ENCODE data around the gene RSPH6A. TPM values are rescaled to one million over a fixed set of nuclear protein-coding genes. Genes with fewer than 3 reads are reported as not detected.

RSPH6A gene
- polyA plus RNA-seq, 4 donors, result 0.01 to 0.07 TPM; not detected in 2

DNA sequence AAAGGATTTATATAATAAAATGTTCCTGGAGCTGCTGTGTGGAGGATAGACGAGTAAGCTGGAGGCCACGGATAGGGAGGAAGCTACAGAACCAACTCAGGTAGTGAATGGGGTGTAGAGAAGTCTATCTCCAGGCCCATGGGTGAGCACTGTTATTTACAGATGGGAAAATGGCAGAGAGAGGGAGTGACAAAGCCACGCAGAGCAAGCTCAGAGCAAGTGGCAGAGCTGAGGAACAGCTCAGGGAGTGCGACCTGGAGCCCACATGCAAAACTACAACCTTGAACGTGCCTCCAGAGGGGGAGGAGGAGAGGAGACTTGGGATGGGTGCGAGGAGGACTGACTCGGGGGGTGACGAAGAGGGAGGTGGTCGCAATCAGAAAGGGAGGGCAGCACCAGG lies 13.4 kb upstream of the RSPH6A start:
- no peaks in the 10 kb centered on the region for H3K4me1 ChIP-seq (ENCODE audit: control insufficient read depth in 3 of 3, insufficient read depth in 2 of 3, low read depth in 1 of 3, low read length in 2 of 3)
- 91 to 95% (median 92%) methylated on average over 9 of the region's 9 CpGs for WGBS, 3 donors
- H3K27me3 ChIP-seq (ENCODE audit: control insufficient read depth in 3 of 3, insufficient read depth in 3 of 3, low read length in 3 of 3), result no peaks in the 10 kb centered on the region
- DNase-seq (no peak), FAIRE-seq (no peak)
- H3K36me3 ChIP-seq (ENCODE audit: control insufficient read depth in 3 of 3, insufficient read depth in 2 of 3, low read depth in 1 of 3, low read length in 3 of 3), result peaks cover 16 to 92% (median 23%) of the 10 kb centered on the region in 3 donors
- no peaks in the 10 kb centered on the region for H3K9me3 ChIP-seq (ENCODE audit: control insufficient read depth in 2 of 2, insufficient read depth in 1 of 2, low read depth in 1 of 2, low read length in 1 of 2)
- no peak overlapping the region for H3K4me3 ChIP-seq (ENCODE audit: low read depth in 1 of 3, low read length in 3 of 3)
- H3K27ac ChIP-seq (ENCODE audit: low read depth in 1 of 3, low read length in 2 of 3), result no peak overlapping the region

DNA sequence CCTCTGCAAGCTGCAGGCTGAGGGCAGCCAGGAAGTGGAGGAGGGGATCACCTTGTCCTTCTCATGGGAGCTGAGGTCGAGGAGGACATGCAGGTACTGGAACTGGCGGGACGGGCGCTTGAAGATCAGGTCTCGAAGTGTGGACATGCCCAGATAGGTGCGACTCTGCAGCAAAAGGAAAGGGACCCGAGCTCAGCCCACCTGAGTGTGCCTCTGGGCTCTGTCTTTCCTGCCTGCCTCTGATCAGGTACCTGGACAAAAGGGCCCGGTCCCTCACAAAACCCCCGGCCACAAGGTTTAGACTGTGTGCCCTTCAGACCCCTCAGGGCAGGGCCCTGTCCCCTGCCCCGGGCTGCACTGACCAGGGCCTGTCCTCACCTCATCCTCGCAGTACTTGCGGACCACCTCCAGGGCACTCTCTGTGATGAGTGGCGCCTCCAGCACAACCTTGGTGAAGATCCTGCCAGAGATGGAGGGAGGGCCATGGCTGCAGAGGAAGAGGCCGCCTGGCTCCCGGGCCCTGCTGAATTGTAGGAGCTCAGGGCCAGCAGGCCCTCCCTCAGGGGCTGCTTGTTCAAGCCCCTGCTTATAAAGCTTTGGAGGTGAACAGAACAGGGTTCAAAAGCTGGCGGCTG lies 12.5 kb upstream of the RSPH6A start:
- DNase-seq, result no peak
- H3K36me3 ChIP-seq (ENCODE audit: control insufficient read depth in 3 of 3, insufficient read depth in 2 of 3, low read depth in 1 of 3, low read length in 3 of 3), result peaks cover 16 to 93% (median 23%) of the 10 kb centered on the region in 3 donors
- H3K27me3 ChIP-seq (ENCODE audit: control insufficient read depth in 3 of 3, insufficient read depth in 3 of 3, low read length in 3 of 3), result no peaks in the 10 kb centered on the region
- H3K4me1 ChIP-seq (ENCODE audit: control insufficient read depth in 3 of 3, insufficient read depth in 2 of 3, low read depth in 1 of 3, low read length in 2 of 3), result no peaks in the 10 kb centered on the region
- FAIRE-seq, result no peak
- no peak overlapping the region for H3K27ac ChIP-seq (ENCODE audit: low read depth in 1 of 3, low read length in 2 of 3)
- no peaks in the 10 kb centered on the region for H3K9me3 ChIP-seq (ENCODE audit: control insufficient read depth in 2 of 2, insufficient read depth in 1 of 2, low read depth in 1 of 2, low read length in 1 of 2)
- no peak overlapping the region for H3K4me3 ChIP-seq (ENCODE audit: low read depth in 1 of 3, low read length in 3 of 3)
- WGBS, 3 donors, result 92 to 94% (median 93%) methylated on average over 15 to 16 of the region's 16 CpGs

DNA sequence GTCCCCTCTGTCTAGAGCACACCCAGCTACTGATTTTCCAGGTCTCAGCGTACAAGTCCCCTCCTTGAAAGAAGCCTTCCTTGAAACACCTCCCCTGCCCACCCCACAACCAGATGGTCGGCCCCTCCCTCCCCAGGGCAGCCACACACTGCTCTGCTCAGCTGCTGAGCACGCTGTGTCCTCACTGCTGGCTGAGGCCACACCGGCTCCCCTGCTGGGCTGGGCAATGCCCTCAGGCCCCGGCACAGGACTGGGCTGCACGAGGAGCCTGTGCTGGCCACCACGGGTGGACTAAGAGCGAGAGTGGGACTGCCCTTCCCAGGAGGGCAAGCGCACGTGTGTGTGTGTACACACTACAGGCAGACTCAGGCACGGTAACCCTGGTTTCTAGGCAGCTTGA lies 11.8 kb upstream of the RSPH6A start:
- no peak for FAIRE-seq
- Histone ChIP-seq H3K4me3 (ENCODE audit: low read depth in 1 of 3, low read length in 3 of 3) (no peak overlapping the region), H3K27ac (ENCODE audit: low read depth in 1 of 3, low read length in 2 of 3) (no peak overlapping the region), H3K4me1 (ENCODE audit: control insufficient read depth in 3 of 3, insufficient read depth in 2 of 3, low read depth in 1 of 3, low read length in 2 of 3) (no peaks in the 10 kb centered on the region), H3K27me3 (ENCODE audit: control insufficient read depth in 3 of 3, insufficient read depth in 3 of 3, low read length in 3 of 3) (no peaks in the 10 kb centered on the region), H3K9me3 (ENCODE audit: control insufficient read depth in 2 of 2, insufficient read depth in 1 of 2, low read depth in 1 of 2, low read length in 1 of 2) (no peaks in the 10 kb centered on the region), H3K36me3 (ENCODE audit: control insufficient read depth in 3 of 3, insufficient read depth in 2 of 3, low read depth in 1 of 3, low read length in 3 of 3) (peaks cover 17 to 92% (median 23%) of the 10 kb centered on the region in 3 donors)
- WGBS, 3 donors, result 87 to 93% (median 90%) methylated on average over 11 of the region's 11 CpGs
- no peak for DNase-seq

DNA sequence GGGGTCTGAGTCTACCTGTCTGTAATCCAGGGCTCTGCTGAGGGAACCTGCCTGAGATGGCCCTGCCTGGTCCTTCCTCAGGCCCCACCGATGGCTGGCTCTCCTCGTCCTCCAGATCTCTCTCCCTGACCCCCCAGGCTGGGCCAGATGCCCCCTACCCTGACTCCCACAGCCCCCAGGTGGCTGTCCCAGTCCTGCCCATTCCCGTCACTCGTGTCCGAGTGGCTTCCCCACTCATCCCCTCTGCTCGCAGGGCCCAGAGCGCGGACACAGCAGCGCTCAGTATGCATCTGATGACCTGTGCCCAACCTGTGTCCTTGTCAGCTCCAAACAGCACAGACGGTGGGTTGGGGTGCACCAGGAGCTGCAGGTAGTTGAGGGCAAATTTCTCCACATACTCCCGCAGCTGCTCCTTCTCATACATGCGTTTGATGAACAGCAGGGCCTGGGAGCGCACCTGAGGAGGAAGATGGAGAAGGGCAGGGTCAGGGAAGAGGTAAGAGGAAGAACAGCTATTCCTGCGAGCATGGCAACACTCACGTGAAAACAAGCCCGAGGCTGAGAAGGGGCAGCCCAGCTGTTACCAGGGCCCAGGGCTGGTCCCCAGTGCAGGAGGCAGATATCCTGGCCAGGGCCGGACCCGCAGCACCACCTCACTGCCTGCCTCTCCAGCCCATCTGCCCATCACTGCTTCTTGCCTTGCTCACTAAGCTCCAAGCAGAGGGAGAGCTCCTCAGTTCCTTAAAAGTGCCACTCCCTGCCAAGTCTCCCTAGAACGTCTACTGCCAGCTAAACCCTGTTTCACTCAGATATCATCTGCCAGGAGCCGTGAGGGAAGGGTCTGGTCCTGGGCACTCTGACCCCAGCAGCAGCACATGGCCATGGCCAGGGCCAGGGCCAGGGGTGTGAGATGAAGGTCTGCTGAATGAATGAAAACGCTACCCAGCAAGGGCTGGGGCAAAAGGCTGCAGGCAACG lies 11.1 kb upstream of the RSPH6A start:
- WGBS, 3 donors, result 86 to 91% (median 90%) methylated on average over 21 to 22 of the region's 22 CpGs
- no peaks in the 10 kb centered on the region for H3K4me1 ChIP-seq (ENCODE audit: control insufficient read depth in 3 of 3, insufficient read depth in 2 of 3, low read depth in 1 of 3, low read length in 2 of 3)
- no peaks in the 10 kb centered on the region for H3K9me3 ChIP-seq (ENCODE audit: control insufficient read depth in 2 of 2, insufficient read depth in 1 of 2, low read depth in 1 of 2, low read length in 1 of 2)
- no peaks in the 10 kb centered on the region for H3K27me3 ChIP-seq (ENCODE audit: control insufficient read depth in 3 of 3, insufficient read depth in 3 of 3, low read length in 3 of 3)
- DNase-seq, result no peak
- FAIRE-seq, result no peak
- H3K36me3 ChIP-seq (ENCODE audit: control insufficient read depth in 3 of 3, insufficient read depth in 2 of 3, low read depth in 1 of 3, low read length in 3 of 3), result peaks cover 14 to 92% (median 20%) of the 10 kb centered on the region in 3 donors
- H3K27ac ChIP-seq (ENCODE audit: low read depth in 1 of 3, low read length in 2 of 3), result no peak overlapping the region
- H3K4me3 ChIP-seq (ENCODE audit: low read depth in 1 of 3, low read length in 3 of 3), result no peak overlapping the region

DNA sequence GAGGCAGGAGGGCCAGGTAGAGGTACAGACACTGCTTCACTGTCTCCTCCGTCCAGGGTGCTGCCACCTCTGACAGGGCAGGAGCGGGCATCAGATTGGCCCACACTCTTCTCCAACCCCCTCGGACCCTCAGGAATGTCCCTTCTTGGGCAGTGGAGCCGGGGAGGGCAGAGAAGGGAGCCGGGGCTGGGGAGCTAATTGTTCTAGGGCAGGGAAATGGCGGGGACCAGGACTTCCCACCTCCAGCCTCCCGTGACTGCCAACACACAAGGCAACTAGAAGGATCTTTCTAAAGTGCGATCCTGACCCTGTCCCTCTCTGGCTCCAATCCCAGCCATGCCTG lies 10.1 kb upstream of the RSPH6A start:
- no peaks in the 10 kb centered on the region for H3K27me3 ChIP-seq (ENCODE audit: control insufficient read depth in 3 of 3, insufficient read depth in 3 of 3, low read length in 3 of 3)
- no peaks in the 10 kb centered on the region for H3K9me3 ChIP-seq (ENCODE audit: control insufficient read depth in 2 of 2, insufficient read depth in 1 of 2, low read depth in 1 of 2, low read length in 1 of 2)
- H3K4me3 ChIP-seq (ENCODE audit: low read depth in 1 of 3, low read length in 3 of 3), result no peak overlapping the region
- peaks cover 16 to 97% (median 16%) of the 10 kb centered on the region in 3 donors for H3K36me3 ChIP-seq (ENCODE audit: control insufficient read depth in 3 of 3, insufficient read depth in 2 of 3, low read depth in 1 of 3, low read length in 3 of 3)
- DNase-seq (no peak), FAIRE-seq (no peak)
- H3K4me1 ChIP-seq (ENCODE audit: control insufficient read depth in 3 of 3, insufficient read depth in 2 of 3, low read depth in 1 of 3, low read length in 2 of 3), result no peaks in the 10 kb centered on the region
- WGBS, 3 donors, result 91 to 93% (median 92%) methylated on average over 6 to 8 of the region's 8 CpGs
- no peak overlapping the region for H3K27ac ChIP-seq (ENCODE audit: low read depth in 1 of 3, low read length in 2 of 3)

DNA sequence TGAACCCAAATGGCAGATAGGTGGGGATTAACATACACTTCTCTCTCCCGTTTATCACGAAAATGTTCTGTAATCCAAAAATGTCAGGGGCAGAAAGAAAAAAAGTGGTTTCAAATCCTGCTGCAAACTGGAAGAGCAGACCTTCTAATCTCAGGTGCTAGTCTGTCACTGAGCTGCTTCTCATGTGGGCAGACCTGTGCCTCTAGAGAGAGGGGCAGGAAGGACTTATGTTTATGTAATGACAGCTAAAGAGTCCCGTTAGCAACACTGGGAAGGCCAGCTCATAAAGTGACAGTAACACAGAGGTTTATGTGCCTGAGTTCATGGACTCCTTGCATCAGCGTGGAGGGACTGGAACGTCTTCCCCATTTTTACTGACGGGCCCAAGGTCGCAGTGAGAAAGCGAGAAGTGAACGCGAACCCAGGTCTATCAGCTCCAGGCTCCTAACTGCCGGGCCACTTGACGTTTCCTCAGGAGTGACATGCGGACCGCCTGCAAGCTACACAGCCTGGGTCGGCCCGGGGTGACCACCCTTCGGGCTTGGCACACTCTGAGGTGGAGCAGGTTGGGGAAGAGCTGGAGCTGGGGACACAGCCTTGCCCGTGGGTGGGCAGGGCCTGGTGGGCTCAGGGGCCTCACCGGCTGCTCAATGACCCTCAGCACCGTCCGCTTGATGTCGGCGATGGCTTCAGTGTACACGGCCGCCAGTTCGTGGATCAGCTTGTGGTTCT lies 9.6 kb upstream of the RSPH6A start:
- no peaks in the 10 kb centered on the region for H3K9me3 ChIP-seq (ENCODE audit: control insufficient read depth in 2 of 2, insufficient read depth in 1 of 2, low read depth in 1 of 2, low read length in 1 of 2)
- FAIRE-seq (no peak), DNase-seq (no peak)
- H3K4me1 ChIP-seq (ENCODE audit: control insufficient read depth in 3 of 3, insufficient read depth in 2 of 3, low read depth in 1 of 3, low read length in 2 of 3), result no peaks in the 10 kb centered on the region
- no peak overlapping the region for H3K4me3 ChIP-seq (ENCODE audit: low read depth in 1 of 3, low read length in 3 of 3)
- peaks cover 11 to 97% (median 16%) of the 10 kb centered on the region in 3 donors for H3K36me3 ChIP-seq (ENCODE audit: control insufficient read depth in 3 of 3, insufficient read depth in 2 of 3, low read depth in 1 of 3, low read length in 3 of 3)
- no peak overlapping the region for H3K27ac ChIP-seq (ENCODE audit: low read depth in 1 of 3, low read length in 2 of 3)
- WGBS, 3 donors, result 80 to 86% (median 81%) methylated on average over 26 of the region's 26 CpGs
- no peaks in the 10 kb centered on the region for H3K27me3 ChIP-seq (ENCODE audit: control insufficient read depth in 3 of 3, insufficient read depth in 3 of 3, low read length in 3 of 3)

DNA sequence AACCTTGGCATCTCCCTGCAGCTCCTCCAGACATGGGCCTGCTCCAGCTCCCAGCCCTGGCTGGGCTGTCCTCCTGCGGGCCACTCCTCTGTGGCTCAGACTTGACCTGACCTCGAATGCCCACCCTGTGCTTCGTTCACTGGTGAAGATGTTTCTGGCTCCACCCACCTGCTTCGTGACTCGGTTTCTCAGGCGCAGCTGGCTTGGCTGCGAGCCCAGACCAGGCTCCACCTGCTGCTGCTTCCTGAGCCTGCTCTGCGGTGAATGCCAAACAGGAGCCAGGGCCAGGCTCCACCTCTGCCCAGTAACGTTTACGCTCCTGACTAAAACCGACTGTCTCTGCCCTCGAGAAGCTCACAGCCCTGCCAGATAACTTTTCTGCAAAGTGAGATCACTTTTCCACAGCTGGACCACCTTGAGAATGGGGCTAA lies 8.9 kb upstream of the RSPH6A start:
- Histone ChIP-seq H3K4me1 (ENCODE audit: control insufficient read depth in 3 of 3, insufficient read depth in 2 of 3, low read depth in 1 of 3, low read length in 2 of 3) (no peaks in the 10 kb centered on the region), H3K36me3 (ENCODE audit: control insufficient read depth in 3 of 3, insufficient read depth in 2 of 3, low read depth in 1 of 3, low read length in 3 of 3) (peaks cover 10 to 97% (median 16%) of the 10 kb centered on the region in 3 donors), H3K4me3 (ENCODE audit: low read depth in 1 of 3, low read length in 3 of 3) (no peak overlapping the region), H3K27me3 (ENCODE audit: control insufficient read depth in 3 of 3, insufficient read depth in 3 of 3, low read length in 3 of 3) (no peaks in the 10 kb centered on the region), H3K9me3 (ENCODE audit: control insufficient read depth in 2 of 2, insufficient read depth in 1 of 2, low read depth in 1 of 2, low read length in 1 of 2) (no peaks in the 10 kb centered on the region), H3K27ac (ENCODE audit: low read depth in 1 of 3, low read length in 2 of 3) (no peak overlapping the region)
- peak in 1 of 2 donors; percentile 22 for DNase-seq
- WGBS, 3 donors, result 21 to 55% (median 29%) methylated on average over 12 of the region's 12 CpGs
- no peak for FAIRE-seq

DNA sequence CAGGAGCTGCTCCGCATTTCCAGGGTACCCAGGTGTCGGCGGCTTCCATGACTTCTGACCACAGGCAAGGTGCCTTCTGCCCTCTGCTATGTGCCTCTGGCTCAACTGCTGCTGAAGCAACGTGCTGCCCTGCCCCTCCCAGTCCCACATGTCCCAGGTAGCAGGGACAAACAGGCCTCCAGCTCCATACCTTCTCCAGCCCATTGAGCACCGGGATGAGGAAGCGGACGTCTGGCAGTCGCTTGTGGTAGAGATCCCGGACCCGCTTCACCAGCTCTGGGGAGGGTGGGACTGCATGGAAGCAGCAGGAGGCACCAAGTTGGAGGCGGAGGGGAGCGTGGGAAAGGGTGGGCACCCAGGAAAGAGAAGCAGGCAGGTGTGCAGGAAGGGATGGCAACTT lies 8.1 kb upstream of the RSPH6A start:
- WGBS, 3 donors, result 91 to 94% (median 94%) methylated on average over 11 to 12 of the region's 12 CpGs
- DNase-seq, result no peak
- Histone ChIP-seq H3K4me1 (ENCODE audit: control insufficient read depth in 3 of 3, insufficient read depth in 2 of 3, low read depth in 1 of 3, low read length in 2 of 3) (no peaks in the 10 kb centered on the region), H3K27me3 (ENCODE audit: control insufficient read depth in 3 of 3, insufficient read depth in 3 of 3, low read length in 3 of 3) (no peaks in the 10 kb centered on the region), H3K27ac (ENCODE audit: low read depth in 1 of 3, low read length in 2 of 3) (no peak overlapping the region), H3K9me3 (ENCODE audit: control insufficient read depth in 2 of 2, insufficient read depth in 1 of 2, low read depth in 1 of 2, low read length in 1 of 2) (no peaks in the 10 kb centered on the region), H3K36me3 (ENCODE audit: control insufficient read depth in 3 of 3, insufficient read depth in 2 of 3, low read depth in 1 of 3, low read length in 3 of 3) (peaks cover 3 to 96% (median 11%) of the 10 kb centered on the region in 3 donors), H3K4me3 (ENCODE audit: low read depth in 1 of 3, low read length in 3 of 3) (no peak overlapping the region)
- FAIRE-seq, result no peak
